Activated CD8-positive, alpha-beta memory T cell treated with anti-CD3 and anti-CD28 coated beads for 4 hours (primary cell): ENCODE data around the gene MESD.
A peak's percentile ranks its signal among the peaks of the same experiment; 100 is the strongest.

ENCODE experiments used
- DNase-seq, 2 donors: peaks; one replicate each; pipeline ENCODE4 v3.0.0-alpha.2; 2020; ENCODE audit warnings: low read depth in 2 of 2

The MESD gene

GRCh38 chr15:80989518-80990478, at the start of gene MESD:
TSS of gene MESD (minus strand) at chr15:80989819. CDS start at chr15:80989791, 28 bp downstream.
- DNase-seq, result peak; percentile 94 to 96

- DNase-seq, result no peak
Measured at GRCh38 chr15:81038975-81039607, 49.5 kb upstream of the MESD start.

- DNase-seq, result no peak
Measured at GRCh38 chr15:81037952-81038743, 48.5 kb upstream of the MESD start.

GRCh38 chr15:81033508-81033907, 43.9 kb upstream of the MESD start:
- DNase-seq, result no peak

GRCh38 chr15:81032818-81033217, 43.2 kb upstream of the MESD start:
- no peak for DNase-seq

GRCh38 chr15:81032355-81032754, 42.7 kb upstream of the MESD start:
- no peak for DNase-seq

GRCh38 chr15:81031203-81031602, 41.6 kb upstream of the MESD start:
- DNase-seq, result no peak

- DNase-seq, result no peak
Measured at GRCh38 chr15:81030301-81030750, 40.7 kb upstream of the MESD start.

GRCh38 chr15:81029414-81030300, 40.0 kb upstream of the MESD start:
- DNase-seq, result no peak

GRCh38 chr15:81026836-81027599, 37.4 kb upstream of the MESD start:
- no peak for DNase-seq

GRCh38 chr15:81025721-81026370, 36.2 kb upstream of the MESD start:
- DNase-seq, result no peak

- DNase-seq, result no peak
Measured at GRCh38 chr15:81024936-81025335, 35.3 kb upstream of the MESD start.

- DNase-seq, result no peak
Measured at GRCh38 chr15:81024265-81024872, 34.8 kb upstream of the MESD start.

GRCh38 chr15:81023483-81024264, 34.1 kb upstream of the MESD start:
- no peak for DNase-seq

GRCh38 chr15:81021321-81021720, 31.7 kb upstream of the MESD start:
- DNase-seq, result no peak

- DNase-seq, result no peak
Measured at GRCh38 chr15:81018197-81018596, 28.6 kb upstream of the MESD start.

- no peak for DNase-seq
Measured at GRCh38 chr15:81016489-81017068, 27.0 kb upstream of the MESD start.
